Right lobe of liver (tissue), 6 donors: ENCODE data around the gene SLC2A5. TPM values are rescaled to one million over a fixed set of nuclear protein-coding genes. Genes with fewer than 3 reads are reported as not detected.
A peak's percentile ranks its signal among the peaks of the same experiment; 100 is the strongest.

ENCODE experiments used
- ATAC-seq, 4 donors: fragments of 200-7000 bp; cut with Tn5 transposase; one replicate each; pipeline ENCODE4 v1.9.1; 2020; ENCODE audit warnings: mild to moderate bottlenecking in 4 of 4, moderate library complexity in 4 of 4
- DNase-seq, 3 donors: peaks; one replicate each; pipeline ENCODE4 v3.0.0-alpha.2; 2020
- H3K27ac ChIP-seq, 3 donors: fragments of 200-600 bp; one replicate each; pipeline ENCODE4 v1.8.0; 2022
- H3K27me3 ChIP-seq, 2 donors: fragments of 200-600 bp; one replicate each; pipeline ENCODE4 v1.8.0; 2022
- H3K36me3 ChIP-seq, 4 donors: fragments of 200-600 bp; sonication (generic) in 1 of 4; one replicate each; pipeline versions ENCODE4 v1.5.1 to v1.8.0; 2017 to 2022; ENCODE audit warnings: control low read depth in 1 of 4
- H3K4me1 ChIP-seq, 4 donors: fragments of 200-600 bp; sonication (generic) in 1 of 4; one replicate each; pipeline versions ENCODE4 v1.5.1 to v1.8.0; 2017 to 2022; ENCODE audit warnings: control low read depth in 1 of 4
- H3K4me3 ChIP-seq, 3 donors: fragments of 200-600 bp; one replicate each; pipeline ENCODE4 v1.8.0; 2022
- H3K9me3 ChIP-seq, 4 donors: fragments of 200-600 bp; sonication (generic) in 1 of 4; one replicate each; pipeline versions ENCODE4 v1.5.1 to v1.8.0; 2017 to 2022; ENCODE audit warnings: control low read depth in 1 of 4
- CTCF ChIP-seq, 4 donors: fragments of 200-600 bp in 3 of 4; fragments of 450-650 bp in 1 of 4; IDR thresholded peaks; one replicate each; pipeline versions ENCODE4 v1.5.1 to v1.8.0; 2016 to 2022; ENCODE audit warnings: antibody characterized with exemption in 4 of 4, mild to moderate bottlenecking in 2 of 4
- POLR2A ChIP-seq: fragments of 450-650 bp; IDR thresholded peaks from one replicate; pipeline ENCODE4 v1.6.1; 2017; ENCODE audit warnings: antibody characterized with exemption, mild to moderate bottlenecking
- WGBS: methylation state at CpG from one replicate; pipeline ENCODE4 v1.1.6; 2018; ENCODE audit warnings: low coverage, low lambda C conversion rate; ENCODE audit not compliant: insufficient coverage; ENCODE audit errors: missing lambda C conversion rate; 5-methylcytosine and 5-hydroxymethylcytosine counted together
- intact Hi-C, 2 donors: fragments of 100-400 bp; cut with DNase I; formaldehyde crosslinking; loops; one replicate each; pipeline versions ENCODE4 v1.11.2 to v1.14.1; 2022
- small RNA-seq, 2 experiments: library from RNA; depleted of rRNA; stranded (forward); fragments of <200 nt; gene quantifications; one replicate each; pipeline ENCODE3, GENCODE V24; 2016
- total RNA-seq, 6 experiments: library from RNA; depleted of rRNA in 2 of 6; stranded (reverse); fragments of >200 nt in 2 of 6; fragmentation: NEBNext Ultra II Directional in 3 of 6; extraction: Animal tissue kit (Norgen Biotek cat#: 25700) in 3 of 6; gene quantifications; one replicate each; pipeline versions ENCODE4 v1.1.0 to v1.2.4, GENCODE V29; 2016 to 2023
- donor health status: DM: no; HTN: yes; CAD: no.
- donor health status: DM: no; HTN: no; CAD: no.
- donor health status: DM: no; HTN: no; CAD: no.
- donor health status: DM: no; HTN: yes; CAD: no.
- donor health status: DM: no; HTN: yes; CAD: no.

Gene SLC2A5
- total RNA-seq, 6 experiments from 2014 or later, result 0.19 to 3.5 (median 0.30) TPM

DNA sequence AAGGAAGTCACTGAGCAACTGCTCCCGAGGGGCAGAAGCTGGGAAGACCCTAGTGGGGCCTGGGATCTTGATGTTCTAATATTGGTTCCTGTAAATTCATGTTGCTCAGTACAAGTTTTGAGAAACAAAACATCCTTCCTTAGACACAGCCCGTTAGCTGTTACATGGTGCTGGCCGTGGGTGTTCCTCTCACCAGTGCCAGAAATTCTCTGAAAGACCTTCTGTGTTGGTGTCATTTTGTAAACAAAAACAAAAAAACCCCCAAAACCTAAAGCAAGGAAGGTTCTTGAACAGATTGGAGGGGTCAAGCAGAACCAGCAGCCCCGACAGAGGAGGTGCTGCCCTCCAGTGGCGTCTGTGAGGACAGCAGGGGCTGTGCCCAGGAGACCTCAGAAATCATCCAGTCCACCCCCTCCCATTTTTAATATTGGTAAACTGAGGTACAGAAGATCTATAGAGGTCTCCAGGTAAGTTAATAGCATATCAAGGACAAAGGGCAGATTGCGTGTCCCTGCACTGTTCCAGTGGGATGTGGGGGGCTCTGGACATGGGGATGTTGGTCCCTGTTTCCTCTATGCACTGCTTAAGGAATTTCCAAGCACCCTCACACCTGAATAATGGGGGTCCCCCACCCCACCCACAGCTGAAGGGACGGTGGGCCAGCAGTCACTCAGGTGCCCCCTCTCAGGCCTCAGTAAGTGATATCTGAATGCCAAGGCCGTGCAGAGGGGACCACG is 81.4 kb downstream of the SLC2A5 start:
- H3K4me1 ChIP-seq, result peaks cover 0 to 2% (median 0%) of the 10 kb centered on the region in 4 donors
- peak; percentile 74 to 84 (median 81) for ATAC-seq
- H3K36me3 ChIP-seq, result no peaks in the 10 kb centered on the region
- intact Hi-C loops, result loop anchor here in 1 of 2 donors (5.0 kb wide), 1 partner anchor 66 kb away; no protein-coding TSS in a partner anchor
- 7% methylated on average over 5 of the region's 9 CpGs for WGBS
- H3K9me3 ChIP-seq, result no peaks in the 10 kb centered on the region
- peak; percentile 76 to 94 (median 93) for TF ChIP-seq CTCF (IDR thresholded peaks at IDR 0.05)
- no peak for TF ChIP-seq POLR2A
- H3K27ac ChIP-seq, result no peak overlapping the region
- H3K27me3 ChIP-seq, result no peaks in the 10 kb centered on the region
- DNase-seq, result peak in 2 of 3 donors; percentile 62 to 68
- no peak overlapping the region for H3K4me3 ChIP-seq

DNA sequence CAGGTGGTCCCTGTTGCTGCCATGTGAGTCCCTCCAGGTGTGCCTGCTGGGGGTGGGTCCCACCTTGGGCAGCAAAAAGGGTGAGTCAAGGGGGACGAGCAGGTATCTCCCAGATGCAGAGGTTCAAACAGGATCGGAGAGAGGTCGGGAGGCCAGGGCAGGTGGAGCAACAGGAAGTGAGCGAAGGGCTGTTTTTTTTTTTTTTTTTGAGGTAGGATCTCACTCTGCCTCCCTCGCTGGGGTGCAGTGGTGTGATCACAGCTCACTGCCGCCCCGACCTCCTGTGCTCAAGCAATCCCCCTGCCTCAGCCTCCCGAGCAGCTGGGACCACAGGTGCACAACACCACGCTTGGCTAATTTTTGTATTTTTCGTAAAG is 82.6 kb downstream of the SLC2A5 start:
- no peak overlapping the region for H3K27ac ChIP-seq
- H3K4me3 ChIP-seq, result no peak overlapping the region
- intact Hi-C loops, result loop anchor here in 1 of 2 donors (5.0 kb wide), 1 partner anchor 65 kb away; no protein-coding TSS in a partner anchor
- no peaks in the 10 kb centered on the region for H3K27me3 ChIP-seq
- WGBS, result 86% methylated on average over 10 of the region's 10 CpGs
- ATAC-seq, result no peak
- H3K36me3 ChIP-seq, result no peaks in the 10 kb centered on the region
- no peak for DNase-seq
- TF ChIP-seq CTCF (IDR thresholded peaks at IDR 0.05) (no peak), POLR2A (no peak)
- no peaks in the 10 kb centered on the region for H3K9me3 ChIP-seq
- H3K4me1 ChIP-seq, result peaks cover 0 to 2% (median 0%) of the 10 kb centered on the region in 4 donors

DNA sequence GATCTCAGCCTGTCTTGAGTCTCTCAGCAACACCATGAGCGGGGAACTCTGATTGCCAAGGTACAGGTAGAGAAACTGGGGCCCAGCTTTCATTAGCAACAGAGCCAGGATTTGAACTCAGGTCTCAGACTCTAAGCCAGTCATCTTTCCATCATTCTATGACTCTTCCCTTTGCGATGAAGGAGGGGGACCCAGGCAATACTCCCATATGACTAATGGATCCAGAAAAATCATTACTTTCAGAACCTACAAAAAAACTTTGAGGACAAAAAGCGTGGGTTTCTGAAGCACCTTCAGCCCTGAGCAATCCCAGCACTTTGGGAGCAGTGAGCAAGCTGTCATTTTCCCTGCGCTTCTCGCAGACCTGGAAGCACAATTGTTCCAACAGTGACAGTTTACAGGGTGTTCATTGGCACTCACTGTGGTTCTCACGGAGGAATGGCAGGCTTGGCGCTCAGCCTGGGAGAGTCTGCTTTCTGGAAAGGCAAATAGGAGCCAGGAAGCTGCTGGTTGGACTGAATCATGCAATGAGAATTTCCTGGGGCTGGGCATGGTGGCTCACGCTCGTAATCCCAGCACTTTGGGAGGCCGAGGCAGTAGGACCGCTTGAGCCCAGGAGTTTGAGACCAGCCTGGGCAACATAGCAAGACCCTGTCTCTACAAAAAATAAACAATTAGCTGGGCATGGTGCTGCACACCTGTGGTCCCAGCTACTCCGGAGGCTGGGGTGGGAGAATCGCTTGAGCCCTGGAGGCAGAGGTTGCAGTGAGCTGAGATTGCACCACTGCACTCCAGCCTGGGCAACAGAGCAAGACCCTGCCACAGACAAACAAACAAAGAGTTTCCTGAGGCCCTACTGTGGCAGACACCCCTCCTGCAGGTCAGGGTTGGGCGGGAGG is 83.3 kb downstream of the SLC2A5 start:
- no peaks in the 10 kb centered on the region for H3K36me3 ChIP-seq
- DNase-seq, result peak; percentile 83 to 88 (median 86)
- intact Hi-C loops, result loop anchor here in 1 of 2 donors (5.0 kb wide), 1 partner anchor 64 kb away; no protein-coding TSS in a partner anchor
- H3K4me1 ChIP-seq, result peaks cover 0 to 2% (median 0%) of the 10 kb centered on the region in 4 donors
- TF ChIP-seq POLR2A (no peak), CTCF (IDR thresholded peaks at IDR 0.05) (no peak)
- 29% methylated on average over 10 of the region's 14 CpGs for WGBS
- ATAC-seq, result peak; percentile 89 to 95 (median 91)
- no peak overlapping the region for H3K27ac ChIP-seq
- H3K9me3 ChIP-seq, result no peaks in the 10 kb centered on the region
- no peak overlapping the region for H3K4me3 ChIP-seq
- no peaks in the 10 kb centered on the region for H3K27me3 ChIP-seq

Small RNA genes lying within 50 kb of the gene (small RNA-seq; reads per million reads assigned to genes)
- 0 reads per million in 2 experiments for gene RF00424

Other genes with a start within 250 kb of the SLC2A5 start
- gene ENO1, start 190.9 kb downstream of the SLC2A5 start, total RNA-seq, result 100 to 1,000 TPM; 314 to 792 (median 539) TPM
- gene CA6, start 123.8 kb downstream of the SLC2A5 start, total RNA-seq, result not detected
- not detected for gene SLC2A7, start 43.2 kb downstream of the SLC2A5 start, total RNA-seq
- 10 to 100 TPM in 1 of 6 experiments, 1 to 10 TPM in 5; 5.6 to 12.5 (median 7.0) TPM for gene GPR157, start 59.5 kb upstream of the SLC2A5 start, total RNA-seq
- gene H6PD, start 165.1 kb upstream of the SLC2A5 start, total RNA-seq, result 100 to 1,000 TPM; 102 to 158 (median 120) TPM
- 100 to 1,000 TPM in 1 of 6 experiments, 10 to 100 TPM in 4, 1 to 10 TPM in 1; 7.7 to 121 (median 37.0) TPM for gene SPSB1, start 223.3 kb upstream of the SLC2A5 start, total RNA-seq